ENCODE results near the gene S100A3.

- TF ChIP-seq CTCF (IDR thresholded peaks at IDR 0.05) (no peak), POLR2A (IDR thresholded peaks at IDR 0.05) (no peak)
Observed at GRCh38 chr1:153548722-153549688, at the start of gene S100A3.
